ENCODE measurements around the gene IZUMO1R. TPM values are rescaled to one million over a fixed set of nuclear protein-coding genes. Genes with fewer than 3 reads are reported as not detected.

IZUMO1R gene
- total RNA-seq, 1 donor: not detected

GRCh38 chr11:94315664-94316063, 11.3 kb downstream of the IZUMO1R start:
- peak; percentile 94 for DNase-seq (ENCODE audit: low read depth)
- no peak for TF ChIP-seq CTCF (IDR thresholded peaks at IDR 0.05; ENCODE audit: insufficient read depth, low read length)
- no peak overlapping the region for H3K4me3 ChIP-seq (ENCODE audit: low read depth, low read length)

- no peak for DNase-seq (ENCODE audit: low read depth)
- TF ChIP-seq CTCF (IDR thresholded peaks at IDR 0.05; ENCODE audit: insufficient read depth, low read length): no peak
- H3K4me3 ChIP-seq (ENCODE audit: low read depth, low read length): no peak overlapping the region
Observed at GRCh38 chr11:94322501-94322900, 18.1 kb downstream of the IZUMO1R start.

- DNase-seq (ENCODE audit: low read depth): peak; percentile 15
- TF ChIP-seq CTCF (IDR thresholded peaks at IDR 0.05; ENCODE audit: insufficient read depth, low read length): peak; percentile 48
Observed at GRCh38 chr11:94325681-94326080, 21.3 kb downstream of the IZUMO1R start.

GRCh38 chr11:94326947-94327346, 22.6 kb downstream of the IZUMO1R start:
- DNase-seq (ENCODE audit: low read depth): no peak
- H3K4me3 ChIP-seq (ENCODE audit: low read depth, low read length): no peak overlapping the region
- no peak for TF ChIP-seq CTCF (IDR thresholded peaks at IDR 0.05; ENCODE audit: insufficient read depth, low read length)

More at GRCh38 chr11:94325681-94326080, 21.3 kb downstream of the IZUMO1R start:
- no peak overlapping the region for H3K4me3 ChIP-seq (ENCODE audit: low read depth, low read length)

GRCh38 chr11:94328587-94329080, 24.3 kb downstream of the IZUMO1R start:
- H3K4me3 ChIP-seq (ENCODE audit: low read depth, low read length): no peak overlapping the region
- no peak for TF ChIP-seq CTCF (IDR thresholded peaks at IDR 0.05; ENCODE audit: insufficient read depth, low read length)
- DNase-seq (ENCODE audit: low read depth): no peak

- H3K4me3 ChIP-seq (ENCODE audit: low read depth, low read length): no peak overlapping the region
- TF ChIP-seq CTCF (IDR thresholded peaks at IDR 0.05; ENCODE audit: insufficient read depth, low read length): no peak
- DNase-seq (ENCODE audit: low read depth): no peak
Observed at GRCh38 chr11:94329501-94329900, 25.1 kb downstream of the IZUMO1R start.

GRCh38 chr11:94330789-94331188, 26.4 kb downstream of the IZUMO1R start:
- no peak overlapping the region for H3K4me3 ChIP-seq (ENCODE audit: low read depth, low read length)
- no peak for TF ChIP-seq CTCF (IDR thresholded peaks at IDR 0.05; ENCODE audit: insufficient read depth, low read length)
- peak; percentile 52 for DNase-seq (ENCODE audit: low read depth)

Measured in fibroblast of the aortic adventitia (primary cell).